CD4-positive, CD25-positive, alpha-beta regulatory T cell (primary cell): ENCODE data around the gene DNER. TPM values are rescaled to one million over a fixed set of nuclear protein-coding genes. Genes with fewer than 3 reads are reported as not detected.

Experiments
- ATAC-seq, 2 donors: fragments of 150-1000 bp; cut with Tn5 transposase; one replicate each; pipeline ENCODE4 v1.10.0; 2021; ENCODE audit warnings: low read depth in 2 of 2, moderate number of reproducible peaks in 2 of 2, moderate library complexity in 1 of 2
- DNase-seq, 3 donors: peaks; one replicate each; pipeline versions ENCODE4 v3.0.0 to v3.0.0-alpha.2; 2012 to 2022; ENCODE audit warnings: mixed read lengths in 1 of 3
- H3K27ac ChIP-seq: one replicate; pipeline ENCODE4 v1.7.0; 2013; ENCODE audit warnings: mild to moderate bottlenecking, low read length; ENCODE audit not compliant: insufficient read depth, poor library complexity, severe bottlenecking
- H3K27me3 ChIP-seq: one replicate; pipeline ENCODE4 v1.7.0; 2013; ENCODE audit warnings: low read length; ENCODE audit not compliant: control insufficient read depth, insufficient read depth
- H3K36me3 ChIP-seq: one replicate; pipeline ENCODE4 v1.7.0; 2013; ENCODE audit warnings: mild to moderate bottlenecking, low read length, moderate library complexity; ENCODE audit not compliant: control insufficient read depth, insufficient read depth
- H3K4me1 ChIP-seq: 2 replicates; pipeline ENCODE4 v1.7.0; 2013; ENCODE audit warnings: mild to moderate bottlenecking, low read length; ENCODE audit not compliant: insufficient read depth, control insufficient read depth, poor library complexity, severe bottlenecking
- H3K4me3 ChIP-seq: one replicate; pipeline ENCODE4 v1.7.0; 2013; ENCODE audit warnings: low read depth, mild to moderate bottlenecking, low read length, moderate library complexity
- H3K9me3 ChIP-seq, 2 experiments: 1 replicate in 1 of 2; 2 replicates in 1 of 2; pipeline ENCODE4 v1.7.0; 2013; ENCODE audit warnings: low read length in 2 of 2, mild to moderate bottlenecking in 1 of 2, moderate library complexity in 1 of 2; ENCODE audit not compliant: control insufficient read depth in 2 of 2
- H3K27ac Mint-ChIP-seq, 3 donors: one replicate each; pipeline ENCODE4 v1.8.0; 2020 to 2022; ENCODE audit warnings: mild to moderate bottlenecking in 3 of 3, mixed read lengths in 3 of 3, moderate library complexity in 2 of 3
- H3K27me3 Mint-ChIP-seq: one replicate; pipeline ENCODE4 v1.8.0; 2022; ENCODE audit warnings: mild to moderate bottlenecking, mixed read lengths
- H3K36me3 Mint-ChIP-seq: one replicate; pipeline ENCODE4 v1.8.0; 2020; ENCODE audit warnings: mixed read lengths
- H3K4me1 Mint-ChIP-seq, 4 donors: one replicate each; pipeline ENCODE4 v1.8.0; 2020 to 2022; ENCODE audit warnings: mixed read lengths in 4 of 4, mild to moderate bottlenecking in 1 of 4
- H3K4me3 Mint-ChIP-seq, 4 donors: one replicate each; pipeline ENCODE4 v1.8.0; 2020 to 2022; ENCODE audit warnings: mild to moderate bottlenecking in 4 of 4, mixed read lengths in 4 of 4, moderate library complexity in 3 of 4
- H3K9me3 Mint-ChIP-seq, 7 donors: one replicate each; pipeline ENCODE4 v1.8.0; 2020 to 2022; ENCODE audit warnings: mixed read lengths in 7 of 7, mild to moderate bottlenecking in 3 of 7, moderate library complexity in 2 of 7
- polyA plus RNA-seq, 4 donors: library from polyadenylated mRNA; unstranded; fragments of 300-500 nt; fragmentation: Illumina TruSeq; gene quantifications; one replicate each; pipeline ENCODE4 v1.2.3, GENCODE V29; 2021
- total RNA-seq: library from RNA; stranded (reverse); gene quantifications from one replicate; pipeline ENCODE4 v1.2.3, GENCODE V29; 2022

Gene DNER
- total and polyA plus RNA-seq, 5 donors from 2014 or later, result 0.23 TPM; not detected in 4

- H3K4me1 ChIP-seq, result no peaks in the 10 kb centered on the region
- no peak overlapping the region for H3K4me3 Mint-ChIP-seq
- H3K27ac Mint-ChIP-seq, result no peak overlapping the region
- H3K36me3 ChIP-seq, result no peaks in the 10 kb centered on the region
- no peak for DNase-seq
- no peaks in the 10 kb centered on the region for H3K36me3 Mint-ChIP-seq
- peaks cover 0 to 3% (median 0%) of the 10 kb centered on the region in 7 donors for H3K9me3 Mint-ChIP-seq
- H3K27ac ChIP-seq, result no peak overlapping the region
- no peak for ATAC-seq
- no peaks in the 10 kb centered on the region for H3K4me1 Mint-ChIP-seq
- H3K27me3 ChIP-seq, result no peaks in the 10 kb centered on the region
- no peaks in the 10 kb centered on the region for H3K27me3 Mint-ChIP-seq
- H3K4me3 ChIP-seq, result no peak overlapping the region
- no peaks in the 10 kb centered on the region for H3K9me3 ChIP-seq
Observed at GRCh38 chr2:229470781-229471180, 243.6 kb downstream of the DNER start.

GRCh38 chr2:229467783-229468182 is 246.6 kb downstream of the DNER start:
- DNase-seq (no peak), ATAC-seq (no peak)
- no peaks in the 10 kb centered on the region for H3K27me3 ChIP-seq
- H3K27ac ChIP-seq, result no peak overlapping the region
- no peaks in the 10 kb centered on the region for H3K27me3 Mint-ChIP-seq
- no peaks in the 10 kb centered on the region for H3K36me3 Mint-ChIP-seq
- H3K4me3 ChIP-seq, result no peak overlapping the region
- no peaks in the 10 kb centered on the region for H3K36me3 ChIP-seq
- H3K4me1 ChIP-seq, result no peaks in the 10 kb centered on the region
- H3K4me3 Mint-ChIP-seq, result no peak overlapping the region
- no peaks in the 10 kb centered on the region for H3K4me1 Mint-ChIP-seq
- no peaks in the 10 kb centered on the region for H3K9me3 ChIP-seq
- H3K9me3 Mint-ChIP-seq, result peaks cover 0 to 8% (median 3%) of the 10 kb centered on the region in 7 donors
- no peak overlapping the region for H3K27ac Mint-ChIP-seq

GRCh38 chr2:229463841-229464346 is 250.5 kb downstream of the DNER start:
- Histone ChIP-seq H3K36me3 (no peaks in the 10 kb centered on the region), H3K4me3 (no peak overlapping the region), H3K4me1 (no peaks in the 10 kb centered on the region), H3K27ac (no peak overlapping the region), H3K27me3 (no peaks in the 10 kb centered on the region), H3K9me3 (no peaks in the 10 kb centered on the region)
- Mint-ChIP-seq H3K4me1 (no peaks in the 10 kb centered on the region), H3K4me3 (no peak overlapping the region), H3K27me3 (no peaks in the 10 kb centered on the region), H3K36me3 (no peaks in the 10 kb centered on the region), H3K27ac (no peak overlapping the region), H3K9me3 (peaks cover 0 to 8% (median 3%) of the 10 kb centered on the region in 7 donors)
- ATAC-seq, result no peak
- DNase-seq, result no peak

GRCh38 chr2:229462112-229462511 is 252.2 kb downstream of the DNER start:
- H3K27ac ChIP-seq, result no peak overlapping the region
- no peak for ATAC-seq
- no peaks in the 10 kb centered on the region for H3K36me3 ChIP-seq
- H3K4me1 ChIP-seq, result no peaks in the 10 kb centered on the region
- H3K27me3 ChIP-seq, result no peaks in the 10 kb centered on the region
- no peak for DNase-seq
- Mint-ChIP-seq H3K27me3 (no peaks in the 10 kb centered on the region), H3K27ac (no peak overlapping the region), H3K4me3 (no peak overlapping the region), H3K36me3 (no peaks in the 10 kb centered on the region), H3K9me3 (peaks cover 0 to 8% (median 2%) of the 10 kb centered on the region in 7 donors), H3K4me1 (no peaks in the 10 kb centered on the region)
- H3K9me3 ChIP-seq, result no peaks in the 10 kb centered on the region
- no peak overlapping the region for H3K4me3 ChIP-seq

- H3K4me1 Mint-ChIP-seq, result no peaks in the 10 kb centered on the region
- H3K9me3 ChIP-seq, result no peaks in the 10 kb centered on the region
- DNase-seq, result no peak
- peaks cover 4% of the 10 kb centered on the region for H3K27me3 Mint-ChIP-seq
- no peak overlapping the region for H3K27ac Mint-ChIP-seq
- H3K27me3 ChIP-seq, result no peaks in the 10 kb centered on the region
- H3K36me3 ChIP-seq, result no peaks in the 10 kb centered on the region
- no peak overlapping the region for H3K4me3 Mint-ChIP-seq
- H3K4me1 ChIP-seq, result no peaks in the 10 kb centered on the region
- H3K4me3 ChIP-seq, result no peak overlapping the region
- H3K27ac ChIP-seq, result no peak overlapping the region
- H3K9me3 Mint-ChIP-seq, result peaks cover 0 to 4% (median 0%) of the 10 kb centered on the region in 7 donors
- ATAC-seq, result no peak
- no peaks in the 10 kb centered on the region for H3K36me3 Mint-ChIP-seq
Observed at GRCh38 chr2:229456091-229456490, 258.3 kb downstream of the DNER start.

GRCh38 chr2:229454934-229455631 is 259.3 kb downstream of the DNER start:
- no peaks in the 10 kb centered on the region for H3K9me3 ChIP-seq
- peaks cover 4% of the 10 kb centered on the region for H3K27me3 Mint-ChIP-seq
- H3K9me3 Mint-ChIP-seq, result peaks cover 0 to 4% (median 0%) of the 10 kb centered on the region in 7 donors
- H3K27me3 ChIP-seq, result no peaks in the 10 kb centered on the region
- H3K36me3 Mint-ChIP-seq, result no peaks in the 10 kb centered on the region
- no peaks in the 10 kb centered on the region for H3K4me1 Mint-ChIP-seq
- DNase-seq (no peak), ATAC-seq (no peak)
- H3K4me3 Mint-ChIP-seq, result no peak overlapping the region
- no peak overlapping the region for H3K4me3 ChIP-seq
- no peak overlapping the region for H3K27ac ChIP-seq
- no peaks in the 10 kb centered on the region for H3K4me1 ChIP-seq
- H3K27ac Mint-ChIP-seq, result no peak overlapping the region
- H3K36me3 ChIP-seq, result no peaks in the 10 kb centered on the region

- Mint-ChIP-seq H3K27ac (no peak overlapping the region), H3K27me3 (peaks cover 4% of the 10 kb centered on the region), H3K9me3 (peaks cover 0 to 4% (median 0%) of the 10 kb centered on the region in 7 donors), H3K4me3 (no peak overlapping the region), H3K36me3 (no peaks in the 10 kb centered on the region), H3K4me1 (no peaks in the 10 kb centered on the region)
- Histone ChIP-seq H3K36me3 (no peaks in the 10 kb centered on the region), H3K4me1 (no peaks in the 10 kb centered on the region), H3K4me3 (no peak overlapping the region), H3K9me3 (no peaks in the 10 kb centered on the region), H3K27me3 (no peaks in the 10 kb centered on the region), H3K27ac (no peak overlapping the region)
- DNase-seq, result no peak
- ATAC-seq, result no peak
Observed at GRCh38 chr2:229453230-229453629, 261.1 kb downstream of the DNER start.

GRCh38 chr2:229451852-229452251 is 262.5 kb downstream of the DNER start:
- DNase-seq (no peak), ATAC-seq (no peak)
- Mint-ChIP-seq H3K9me3 (peaks cover 0 to 4% (median 0%) of the 10 kb centered on the region in 7 donors), H3K36me3 (no peaks in the 10 kb centered on the region), H3K4me3 (no peak overlapping the region), H3K27me3 (peaks cover 4% of the 10 kb centered on the region), H3K4me1 (no peaks in the 10 kb centered on the region), H3K27ac (no peak overlapping the region)
- H3K36me3 ChIP-seq, result no peaks in the 10 kb centered on the region
- no peaks in the 10 kb centered on the region for H3K9me3 ChIP-seq
- H3K4me3 ChIP-seq, result no peak overlapping the region
- no peaks in the 10 kb centered on the region for H3K27me3 ChIP-seq
- H3K4me1 ChIP-seq, result no peaks in the 10 kb centered on the region
- no peak overlapping the region for H3K27ac ChIP-seq
